ENCODE measurements around the gene ARHGEF39.
A peak's percentile ranks its signal among the peaks of the same experiment; 100 is the strongest.

The ARHGEF39 gene

GRCh38 chr9:35627575-35627974, 37.4 kb downstream of the ARHGEF39 start:
- no peak for TF ChIP-seq CTCF (IDR thresholded peaks at IDR 0.05; ENCODE audit: low read depth, low read length, missing control alignments)
- DNase-seq (ENCODE audit: low read depth), result no peak
- no peak overlapping the region for H3K4me3 ChIP-seq (ENCODE audit: low read depth, low read length)

DNA sequence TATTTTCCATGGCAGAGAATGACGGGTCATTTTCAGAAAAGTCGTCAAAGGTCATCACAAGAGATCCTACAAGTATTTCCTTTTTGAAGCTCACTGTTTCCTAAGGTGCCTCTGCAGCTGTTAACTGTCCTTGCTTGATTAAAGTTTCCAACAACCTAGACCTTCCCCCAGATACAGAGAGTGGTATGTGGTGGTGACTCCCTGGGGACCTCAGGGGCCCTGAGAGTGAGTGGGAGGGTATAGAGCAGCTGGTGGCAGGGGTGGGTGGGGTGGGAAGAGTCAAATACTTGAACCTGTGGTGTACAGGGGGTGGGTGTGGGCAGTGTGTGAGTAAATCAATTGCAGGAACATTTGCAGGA, 45.2 kb downstream of the ARHGEF39 start:
- DNase-seq (ENCODE audit: low read depth), result peak; percentile 50
- no peak for TF ChIP-seq CTCF (IDR thresholded peaks at IDR 0.05; ENCODE audit: low read depth, low read length, missing control alignments)
- H3K4me3 ChIP-seq (ENCODE audit: low read depth, low read length), result no peak overlapping the region

GRCh38 chr9:35618854-35619799, 45.9 kb downstream of the ARHGEF39 start:
- H3K4me3 ChIP-seq (ENCODE audit: low read depth, low read length), result peak overlapping the region; percentile 2; the same call in 1 of the 2 replicates
- peak; percentile 52 for DNase-seq (ENCODE audit: low read depth)
- no peak for TF ChIP-seq CTCF (IDR thresholded peaks at IDR 0.05; ENCODE audit: low read depth, low read length, missing control alignments)

DNA sequence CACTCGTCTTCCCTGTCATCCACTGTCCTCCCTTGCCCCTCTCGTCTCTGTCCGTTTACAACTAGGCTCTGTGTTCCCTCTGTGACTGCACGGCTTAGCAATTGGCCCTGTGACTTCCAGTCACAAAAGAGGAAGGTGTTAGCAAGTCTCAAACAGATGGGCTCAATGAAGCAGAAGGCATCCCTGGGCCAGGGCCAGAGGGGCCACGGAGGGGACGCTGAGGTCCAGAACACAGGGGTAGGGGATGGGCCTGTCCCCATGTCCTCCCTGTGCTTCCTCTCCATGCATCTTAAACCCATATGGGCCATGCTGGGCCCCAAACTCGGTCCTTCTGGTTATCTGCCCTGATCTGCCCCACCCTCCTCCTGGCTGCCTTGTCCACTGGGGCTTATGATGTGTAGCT, 46.7 kb downstream of the ARHGEF39 start, which contains the start of gene CD72:
Gene CD72 (minus strand): TSS at position 89 of the 403 bp plus-strand sequence. CDS start 110 bp downstream, outside the sequence.
- DNase-seq (ENCODE audit: low read depth), result no peak
- no peak for TF ChIP-seq CTCF (IDR thresholded peaks at IDR 0.05; ENCODE audit: low read depth, low read length, missing control alignments)
- H3K4me3 ChIP-seq (ENCODE audit: low read depth, low read length), result peak within 1 kb of the TSS; percentile 51

GRCh38 chr9:35617548-35617947, 47.4 kb downstream of the ARHGEF39 start:
- no peak for DNase-seq (ENCODE audit: low read depth)
- no peak for TF ChIP-seq CTCF (IDR thresholded peaks at IDR 0.05; ENCODE audit: low read depth, low read length, missing control alignments)
- H3K4me3 ChIP-seq (ENCODE audit: low read depth, low read length), result peak overlapping the region; percentile 51

DNA sequence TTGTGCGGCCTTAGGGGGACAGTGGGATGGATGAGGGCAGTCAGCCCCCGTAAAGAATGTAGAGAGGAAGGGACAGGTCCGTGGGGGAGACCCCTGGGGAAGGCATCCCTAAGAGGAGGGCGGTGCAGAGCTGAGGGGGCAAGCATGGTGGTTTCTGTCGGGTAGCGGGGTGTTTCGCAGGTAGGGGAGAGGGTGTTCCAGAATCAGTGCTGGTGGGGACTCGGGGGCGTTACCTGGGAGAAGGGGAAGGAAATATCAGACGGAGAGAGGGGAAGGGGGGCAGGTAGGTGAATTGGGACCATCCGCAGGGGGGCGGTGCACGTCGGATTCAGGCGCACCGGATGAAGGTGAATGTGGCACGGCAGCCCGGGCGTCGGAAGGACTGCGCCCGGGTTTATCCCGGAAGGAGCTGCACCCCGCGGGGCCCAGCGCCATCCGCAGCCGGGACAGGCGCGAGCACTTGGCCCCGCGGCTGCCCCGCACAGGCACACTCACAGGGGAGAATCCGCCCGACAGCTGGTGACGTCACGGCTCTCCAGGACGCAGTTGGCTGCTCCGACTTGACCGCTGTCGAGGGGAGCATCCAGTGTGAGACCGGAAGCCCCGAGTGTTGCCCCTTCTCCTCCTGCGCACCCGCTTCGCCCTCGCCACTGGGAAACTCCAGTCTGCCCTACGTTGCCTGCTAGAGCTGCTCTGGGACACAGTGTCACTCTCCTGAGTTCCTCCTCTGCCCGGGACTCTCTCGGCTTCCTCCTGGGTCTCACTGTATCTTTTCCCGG, 48.1 kb downstream of the ARHGEF39 start:
- H3K4me3 ChIP-seq (ENCODE audit: low read depth, low read length), result peak overlapping the region; percentile 51
- no peak for DNase-seq (ENCODE audit: low read depth)
- TF ChIP-seq CTCF (IDR thresholded peaks at IDR 0.05; ENCODE audit: low read depth, low read length, missing control alignments), result peak; percentile 42
